Measurements from ENCODE around the gene ADM2. TPM values are rescaled to one million over a fixed set of nuclear protein-coding genes. Genes with fewer than 3 reads are reported as not detected.

The ADM2 gene
- total and polyA plus RNA-seq, 2 experiments from 2014 or later: 4.1 to 5.1 TPM

DNA sequence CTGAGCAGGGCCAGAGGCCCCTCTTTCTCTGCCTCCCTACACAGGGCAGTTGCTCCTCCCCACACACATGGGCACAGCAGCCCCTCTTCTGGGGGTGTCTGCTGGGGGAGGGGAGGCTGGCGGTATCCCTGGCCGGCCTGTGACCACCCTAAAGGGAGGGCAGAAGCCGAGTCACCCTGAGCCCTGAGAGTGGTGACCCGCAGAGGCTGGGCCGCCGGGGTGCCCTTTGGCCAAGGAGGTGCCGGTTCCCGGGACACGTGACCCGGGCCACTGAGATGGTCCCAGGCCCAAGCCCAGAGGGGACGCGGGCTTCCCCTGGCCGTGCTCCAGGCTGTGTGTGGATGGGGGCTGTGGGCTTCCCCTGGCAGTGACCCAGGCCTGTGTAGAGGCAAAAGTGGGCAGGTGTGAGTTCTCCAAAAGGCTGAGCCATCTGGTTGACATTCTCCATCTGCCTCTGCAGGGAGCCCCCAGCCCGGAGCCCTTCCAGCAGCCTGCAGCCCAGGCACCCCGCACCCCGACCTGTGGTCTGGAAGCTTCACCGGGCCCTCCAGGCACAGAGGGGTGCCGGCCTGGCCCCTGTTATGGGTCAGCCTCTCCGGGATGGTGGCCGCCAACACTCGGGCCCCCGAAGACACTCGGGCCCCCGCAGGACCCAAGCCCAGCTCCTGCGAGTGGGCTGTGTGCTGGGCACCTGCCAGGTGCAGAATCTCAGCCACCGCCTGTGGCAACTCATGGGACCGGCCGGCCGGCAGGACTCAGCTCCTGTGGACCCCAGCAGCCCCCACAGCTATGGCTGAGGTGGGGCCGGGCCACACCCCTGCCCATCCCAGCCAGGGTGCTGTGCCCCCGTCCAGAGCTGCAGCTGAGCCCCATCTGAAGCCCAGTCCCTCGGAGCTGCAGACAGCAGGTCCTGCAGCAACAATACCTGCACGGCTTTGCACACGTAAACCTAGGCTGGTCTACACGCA is 1.0 kb downstream of the ADM2 start:
- Histone ChIP-seq H3K9me2 (replicated peaks; ENCODE audit: insufficient read depth) (no peaks in the 10 kb centered on the region), H3K4me3 (peak overlapping the region; percentile 52), H3K9me3 (ENCODE audit: low read depth) (no peaks in the 10 kb centered on the region), H3K27ac (no peak overlapping the region), H3K27me3 (peaks cover 29% of the 10 kb centered on the region), H4K20me1 (ENCODE audit: insufficient read depth, poor library complexity, severe bottlenecking) (no peaks in the 10 kb centered on the region), H3K79me2 (no peaks in the 10 kb centered on the region), H3K4me1 (ENCODE audit: insufficient read depth) (peaks cover 14% of the 10 kb centered on the region), H2AFZ (peak overlapping the region; percentile 74), H3K4me2 (peak overlapping the region; percentile 88), H3K36me3 (replicated peaks; ENCODE audit: insufficient read depth, low read depth) (no peaks in the 10 kb centered on the region)
- DNase-seq (ENCODE audit: low spot score): no peak
- no peak for TF ChIP-seq CTCF (IDR thresholded peaks at IDR 0.05; ENCODE audit: poor library complexity)
- TF ChIP-seq EZH2 (IDR thresholded peaks at IDR 0.05; ENCODE audit: borderline replicate concordance): no peak
- TF ChIP-seq EZH2phosphoT487 (IDR thresholded peaks at IDR 0.05; ENCODE audit: low read depth, severe bottlenecking, unreplicated experiment): no peak
- 84% methylated on average over 30 of the region's 35 CpGs for WGBS (ENCODE audit: low lambda C conversion rate, missing lambda C conversion rate)

DNA sequence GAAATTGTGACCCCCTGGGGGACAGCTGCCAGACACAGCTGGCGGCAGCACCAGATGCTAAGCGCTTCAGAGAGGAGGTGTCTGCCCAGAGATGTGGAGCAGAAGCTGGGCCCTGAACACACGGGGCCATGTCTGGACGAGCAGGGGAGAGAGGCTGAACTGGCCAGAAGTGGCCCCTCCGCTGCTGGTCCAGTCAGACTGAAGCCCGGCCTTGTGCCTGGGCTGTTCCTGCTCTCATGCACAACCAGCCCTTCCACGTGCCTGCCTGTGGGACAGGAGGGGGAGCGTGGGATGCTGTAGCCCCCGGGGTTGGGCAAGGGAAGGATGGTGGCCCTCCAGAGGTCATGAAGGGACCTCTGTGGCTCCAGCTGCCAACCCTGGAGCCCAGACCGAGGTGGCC is 1.8 kb downstream of the ADM2 start:
- Histone ChIP-seq H3K9me2 (replicated peaks; ENCODE audit: insufficient read depth) (no peaks in the 10 kb centered on the region), H3K4me2 (peak overlapping the region; percentile 88), H4K20me1 (ENCODE audit: insufficient read depth, poor library complexity, severe bottlenecking) (no peaks in the 10 kb centered on the region), H3K9me3 (ENCODE audit: low read depth) (no peaks in the 10 kb centered on the region), H3K27ac (no peak overlapping the region), H3K36me3 (replicated peaks; ENCODE audit: insufficient read depth, low read depth) (no peaks in the 10 kb centered on the region), H2AFZ (no peak overlapping the region), H3K79me2 (no peaks in the 10 kb centered on the region), H3K4me3 (no peak overlapping the region), H3K27me3 (peaks cover 29% of the 10 kb centered on the region), H3K4me1 (ENCODE audit: insufficient read depth) (peaks cover 14% of the 10 kb centered on the region)
- no peak for DNase-seq (ENCODE audit: low spot score)
- TF ChIP-seq EZH2phosphoT487 (IDR thresholded peaks at IDR 0.05; ENCODE audit: low read depth, severe bottlenecking, unreplicated experiment) (no peak), CTCF (IDR thresholded peaks at IDR 0.05; ENCODE audit: poor library complexity) (no peak), EZH2 (IDR thresholded peaks at IDR 0.05; ENCODE audit: borderline replicate concordance) (no peak)
- WGBS (ENCODE audit: low lambda C conversion rate, missing lambda C conversion rate): 94% methylated on average over 9 of the region's 10 CpGs

DNA sequence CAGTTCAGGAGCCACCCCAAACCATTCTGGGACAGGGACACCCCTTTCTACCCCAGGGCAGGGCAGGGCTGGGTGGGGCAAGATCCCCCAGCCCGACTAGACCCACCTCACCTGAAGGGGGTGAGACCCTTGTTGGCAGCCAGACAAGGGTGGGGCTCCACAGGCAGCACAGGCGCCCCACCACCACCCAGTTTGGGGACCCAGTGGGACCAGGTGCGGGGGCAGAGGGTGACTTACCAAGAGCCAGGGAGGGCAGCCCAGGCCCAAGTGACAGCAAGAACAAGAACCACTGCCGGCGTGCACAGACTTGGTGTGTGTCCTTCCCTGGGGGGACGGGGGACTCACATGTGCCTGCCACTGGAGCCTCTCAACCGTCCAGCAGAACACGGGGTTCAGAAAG is 2.2 kb downstream of the ADM2 start:
- no peaks in the 10 kb centered on the region for H3K9me2 ChIP-seq (replicated peaks; ENCODE audit: insufficient read depth)
- H2AFZ ChIP-seq: no peak overlapping the region
- H3K79me2 ChIP-seq: no peaks in the 10 kb centered on the region
- peaks cover 14% of the 10 kb centered on the region for H3K4me1 ChIP-seq (ENCODE audit: insufficient read depth)
- no peaks in the 10 kb centered on the region for H3K9me3 ChIP-seq (ENCODE audit: low read depth)
- H3K4me3 ChIP-seq: no peak overlapping the region
- no peaks in the 10 kb centered on the region for H3K36me3 ChIP-seq (replicated peaks; ENCODE audit: insufficient read depth, low read depth)
- DNase-seq (ENCODE audit: low spot score): no peak
- H3K4me2 ChIP-seq: no peak overlapping the region
- H4K20me1 ChIP-seq (ENCODE audit: insufficient read depth, poor library complexity, severe bottlenecking): no peaks in the 10 kb centered on the region
- TF ChIP-seq CTCF (IDR thresholded peaks at IDR 0.05; ENCODE audit: poor library complexity) (no peak), EZH2 (IDR thresholded peaks at IDR 0.05; ENCODE audit: borderline replicate concordance) (no peak)
- no peak overlapping the region for H3K27ac ChIP-seq
- WGBS (ENCODE audit: low lambda C conversion rate, missing lambda C conversion rate): 93% methylated on average over 8 of the region's 8 CpGs
- peaks cover 29% of the 10 kb centered on the region for H3K27me3 ChIP-seq

All from hepatocyte (in vitro differentiated cells).